ENCODE measurements around the gene ARID3C. TPM values are rescaled to one million over a fixed set of nuclear protein-coding genes. Genes with fewer than 3 reads are reported as not detected.
A peak's percentile ranks its signal among the peaks of the same experiment; 100 is the strongest.

The ARID3C gene
- total and polyA plus RNA-seq, 11 donors = 0.20 TPM; not detected in 10

DNA sequence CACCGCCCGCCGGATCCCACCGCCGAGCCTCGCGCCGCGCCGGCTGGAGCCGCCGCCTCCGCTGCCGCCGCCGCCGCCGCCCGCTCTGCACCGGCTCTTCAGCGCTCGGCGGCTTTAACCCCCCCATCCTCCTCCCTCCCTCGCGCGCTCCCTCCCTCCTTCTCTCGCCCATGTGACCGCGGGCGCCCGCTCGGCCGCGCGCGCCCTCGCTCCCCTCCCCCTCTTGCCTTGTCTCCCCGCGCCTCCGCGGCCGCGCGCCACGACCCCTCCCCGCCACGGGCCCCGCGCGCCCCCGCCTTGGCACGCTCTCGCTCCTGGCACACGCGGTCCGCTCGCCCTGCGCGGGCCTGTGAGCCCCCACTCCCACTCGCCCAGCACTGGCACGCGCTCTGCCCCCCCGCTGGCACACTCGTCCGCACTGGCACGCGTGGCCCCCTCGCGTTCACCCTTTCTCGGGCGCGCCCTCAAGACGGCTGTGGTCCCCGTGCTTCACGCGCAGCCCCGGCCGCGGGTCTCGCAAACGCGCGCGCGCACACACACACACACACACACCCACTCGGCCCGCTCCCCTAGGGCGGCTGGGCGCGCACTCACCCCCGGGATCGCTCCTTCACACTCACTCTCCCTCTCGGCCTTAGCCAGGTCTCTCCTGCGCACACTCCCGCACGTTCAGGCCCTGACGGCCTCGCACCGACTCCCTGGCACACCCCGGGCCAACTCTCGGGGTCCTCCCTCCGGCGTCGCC, 39.1 kb downstream of the ARID3C start, which contains the start of gene CNTFR:
Gene CNTFR, minus strand, starts transcription at position 89 of the 745 bp plus-strand sequence. CDS start 20,743 bp downstream, outside the sequence.
- TF ChIP-seq, protein P1, sequence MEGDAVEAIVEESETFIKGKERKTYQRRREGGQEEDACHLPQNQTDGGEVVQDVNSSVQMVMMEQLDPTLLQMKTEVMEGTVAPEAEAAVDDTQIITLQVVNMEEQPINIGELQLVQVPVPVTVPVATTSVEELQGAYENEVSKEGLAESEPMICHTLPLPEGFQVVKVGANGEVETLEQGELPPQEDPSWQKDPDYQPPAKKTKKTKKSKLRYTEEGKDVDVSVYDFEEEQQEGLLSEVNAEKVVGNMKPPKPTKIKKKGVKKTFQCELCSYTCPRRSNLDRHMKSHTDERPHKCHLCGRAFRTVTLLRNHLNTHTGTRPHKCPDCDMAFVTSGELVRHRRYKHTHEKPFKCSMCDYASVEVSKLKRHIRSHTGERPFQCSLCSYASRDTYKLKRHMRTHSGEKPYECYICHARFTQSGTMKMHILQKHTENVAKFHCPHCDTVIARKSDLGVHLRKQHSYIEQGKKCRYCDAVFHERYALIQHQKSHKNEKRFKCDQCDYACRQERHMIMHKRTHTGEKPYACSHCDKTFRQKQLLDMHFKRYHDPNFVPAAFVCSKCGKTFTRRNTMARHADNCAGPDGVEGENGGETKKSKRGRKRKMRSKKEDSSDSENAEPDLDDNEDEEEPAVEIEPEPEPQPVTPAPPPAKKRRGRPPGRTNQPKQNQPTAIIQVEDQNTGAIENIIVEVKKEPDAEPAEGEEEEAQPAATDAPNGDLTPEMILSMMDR (IDR thresholded peaks at IDR 0.05) = no peak
- TF ChIP-seq POLR2A (IDR thresholded peaks at IDR 0.05) = no peak
- H3K27ac ChIP-seq = peak within 1 kb of the TSS in 2 of 12 donors; percentile 29 to 34
- 1 to 3% (median 2%) methylated on average over 36 to 104 of the region's 104 CpGs for WGBS, 4 donors
- H3K4me1 ChIP-seq = peaks cover 0 to 52% (median 30%) of the 10 kb centered on the region in 12 donors
- no peaks in the 10 kb centered on the region for H3K36me3 ChIP-seq
- peaks cover 8 to 92% (median 13%) of the 10 kb centered on the region in 9 donors for H3K27me3 ChIP-seq
- peak within 1 kb of the TSS; percentile 17 to 63 (median 52) for H3K4me3 ChIP-seq
- no peaks in the 10 kb centered on the region for H3K9me3 ChIP-seq
- intact Hi-C loops (cut with DNase I) = loop anchor here (2.0 to 10.0 kb wide), 12 partner anchors 41 to 258 kb away; no protein-coding TSS in a partner anchor
- ATAC-seq = peak in 1 of 4 donors; percentile 13
- peak in 3 of 5 donors; percentile 37 to 58 (median 41) for DNase-seq

GRCh38 chr9:34588671-34589635, 39.9 kb downstream of the ARID3C start:
- Histone ChIP-seq H3K36me3 (no peaks in the 10 kb centered on the region), H3K4me1 (peaks cover 0 to 50% (median 28%) of the 10 kb centered on the region in 12 donors), H3K4me3 (peak overlapping the region in 10 of 12 donors; percentile 44 to 63 (median 53)), H3K27me3 (peaks cover 8 to 90% (median 13%) of the 10 kb centered on the region in 9 donors), H3K9me3 (no peaks in the 10 kb centered on the region), H3K27ac (no peak overlapping the region)
- TF ChIP-seq, protein P1 (IDR thresholded peaks at IDR 0.05) = no peak
- no peak for TF ChIP-seq POLR2A (IDR thresholded peaks at IDR 0.05)
- intact Hi-C loops (cut with DNase I) = no loop called here
- no peak for ATAC-seq
- no peak for DNase-seq
- WGBS, 4 donors = 2 to 3% (median 3%) methylated on average over 46 to 86 of the region's 86 CpGs

DNA sequence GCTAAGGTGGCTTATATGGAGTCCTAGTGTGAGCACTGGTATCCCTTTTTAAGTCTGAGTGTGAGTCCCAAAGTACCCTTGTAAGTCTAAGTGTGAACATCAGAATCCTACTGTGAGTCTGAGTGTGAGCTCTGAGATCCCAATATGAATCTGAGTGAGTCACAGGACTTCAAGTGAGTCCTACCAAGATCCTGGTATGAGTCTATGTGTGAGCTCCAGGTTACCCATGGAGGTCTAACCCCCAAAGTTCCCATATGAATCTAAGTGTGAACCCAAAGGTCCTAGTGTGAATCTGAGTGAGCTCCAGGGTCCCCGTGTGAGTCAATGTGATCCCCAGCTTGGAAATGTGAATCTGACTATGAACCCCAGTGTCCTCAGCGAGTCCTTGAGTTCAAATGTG, 41.6 kb downstream of the ARID3C start:
- intact Hi-C loops (cut with DNase I) = no loop called here
- H3K27me3 ChIP-seq = peaks cover 8 to 77% (median 13%) of the 10 kb centered on the region in 9 donors
- no peak for DNase-seq
- H3K36me3 ChIP-seq = no peaks in the 10 kb centered on the region
- no peak overlapping the region for H3K27ac ChIP-seq
- no peak for ATAC-seq
- no peak overlapping the region for H3K4me3 ChIP-seq
- peaks cover 0 to 36% (median 18%) of the 10 kb centered on the region in 12 donors for H3K4me1 ChIP-seq
- WGBS, 4 donors = 65 to 100% (median 77%) methylated on average over 1 to 2 of the region's 2 CpGs
- H3K9me3 ChIP-seq = no peaks in the 10 kb centered on the region
- TF ChIP-seq, protein P1 (IDR thresholded peaks at IDR 0.05) = no peak
- no peak for TF ChIP-seq POLR2A (IDR thresholded peaks at IDR 0.05)
